ENCODE results near the gene STX7. TPM values are rescaled to one million over a fixed set of nuclear protein-coding genes. Genes with fewer than 3 reads are reported as not detected.

The STX7 gene
- total RNA-seq, 1 experiment from 2014 or later, result 41.0 TPM

DNA sequence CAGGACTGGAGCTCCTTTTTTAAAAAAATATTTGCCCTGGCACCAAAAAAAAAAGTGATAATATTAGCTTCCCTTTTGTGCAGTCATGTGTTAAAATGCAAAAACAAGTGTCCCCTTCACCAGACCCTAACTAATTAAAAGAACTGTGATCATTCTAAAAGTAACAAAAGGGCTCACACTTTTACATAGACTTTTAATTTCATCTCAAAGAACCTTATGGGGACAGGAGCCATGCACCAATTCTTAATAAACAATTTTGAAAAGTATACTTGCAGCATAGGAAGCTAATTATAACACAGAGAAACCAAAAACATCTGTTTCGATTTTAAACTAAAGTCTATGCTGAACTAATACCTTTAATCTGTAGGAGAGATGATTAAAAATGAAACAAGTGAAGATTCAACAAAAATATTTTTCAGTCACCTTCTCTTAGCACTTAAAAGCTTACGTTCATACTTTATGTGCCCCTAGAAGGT, 17.3 kb downstream of the STX7 start:
- Mint-ChIP-seq H3K27ac (ENCODE audit: unreplicated experiment) (no peak overlapping the region), H3K4me1 (ENCODE audit: low read depth, unreplicated experiment) (peaks cover 9% of the 10 kb centered on the region), H3K9me3 (ENCODE audit: unreplicated experiment) (no peaks in the 10 kb centered on the region), H3K36me3 (ENCODE audit: insufficient read depth, unreplicated experiment) (peaks cover 29% of the 10 kb centered on the region), H3K27me3 (ENCODE audit: insufficient read depth, unreplicated experiment) (no peaks in the 10 kb centered on the region), H3K4me3 (ENCODE audit: unreplicated experiment) (no peak overlapping the region)
- Histone ChIP-seq H3K36me3 (ENCODE audit: control insufficient read depth, insufficient read depth, low read length) (no peaks in the 10 kb centered on the region), H3K4me1 (no peaks in the 10 kb centered on the region), H3K9me3 (no peaks in the 10 kb centered on the region), H3K27me3 (replicated peaks; ENCODE audit: control insufficient read depth, insufficient read depth, low read length) (no peaks in the 10 kb centered on the region), H3K4me3 (ENCODE audit: low read depth, low read length) (no peak overlapping the region)
- ChIA-PET CTCF (no interaction called here), POLR2A (no interaction called here)
- DNase-seq, result no peak
- BruUV-seq (replicated peaks), result no TSS peak
- intact Hi-C loops (cut with micrococcal nuclease; ENCODE audit: unreplicated experiment), result no loop called here
- TF ChIP-seq, protein P1, sequence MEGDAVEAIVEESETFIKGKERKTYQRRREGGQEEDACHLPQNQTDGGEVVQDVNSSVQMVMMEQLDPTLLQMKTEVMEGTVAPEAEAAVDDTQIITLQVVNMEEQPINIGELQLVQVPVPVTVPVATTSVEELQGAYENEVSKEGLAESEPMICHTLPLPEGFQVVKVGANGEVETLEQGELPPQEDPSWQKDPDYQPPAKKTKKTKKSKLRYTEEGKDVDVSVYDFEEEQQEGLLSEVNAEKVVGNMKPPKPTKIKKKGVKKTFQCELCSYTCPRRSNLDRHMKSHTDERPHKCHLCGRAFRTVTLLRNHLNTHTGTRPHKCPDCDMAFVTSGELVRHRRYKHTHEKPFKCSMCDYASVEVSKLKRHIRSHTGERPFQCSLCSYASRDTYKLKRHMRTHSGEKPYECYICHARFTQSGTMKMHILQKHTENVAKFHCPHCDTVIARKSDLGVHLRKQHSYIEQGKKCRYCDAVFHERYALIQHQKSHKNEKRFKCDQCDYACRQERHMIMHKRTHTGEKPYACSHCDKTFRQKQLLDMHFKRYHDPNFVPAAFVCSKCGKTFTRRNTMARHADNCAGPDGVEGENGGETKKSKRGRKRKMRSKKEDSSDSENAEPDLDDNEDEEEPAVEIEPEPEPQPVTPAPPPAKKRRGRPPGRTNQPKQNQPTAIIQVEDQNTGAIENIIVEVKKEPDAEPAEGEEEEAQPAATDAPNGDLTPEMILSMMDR (IDR thresholded peaks at IDR 0.05; ENCODE audit: insufficient read depth in 1 of 2, low read depth in 1 of 2, low read length in 1 of 2, severe bottlenecking in 1 of 2, unreplicated experiment in 1 of 2), result no peak

DNA sequence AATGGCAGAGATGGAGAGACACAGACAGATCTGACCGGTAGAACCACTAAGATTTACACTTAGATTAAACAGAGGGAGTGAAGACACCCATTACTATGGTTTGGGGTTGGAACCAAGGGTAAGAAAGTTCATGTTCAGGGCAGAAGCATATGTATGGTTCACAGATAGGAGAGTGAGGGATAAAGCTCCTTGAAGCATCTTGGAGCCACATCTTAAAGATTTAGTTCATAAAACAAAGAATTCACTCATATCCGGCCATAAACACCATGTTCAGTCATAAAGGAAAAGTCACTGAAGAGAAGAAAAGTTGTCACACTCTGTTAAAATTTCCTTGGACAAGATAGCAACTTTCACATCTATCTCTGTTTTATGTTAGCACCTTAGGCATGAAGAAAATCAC, 18.0 kb downstream of the STX7 start:
- BruUV-seq (replicated peaks), result no TSS peak
- H3K9me3 ChIP-seq, result no peaks in the 10 kb centered on the region
- peaks cover 6% of the 10 kb centered on the region for H3K4me1 Mint-ChIP-seq (ENCODE audit: low read depth, unreplicated experiment)
- intact Hi-C loops (cut with micrococcal nuclease; ENCODE audit: unreplicated experiment), result no loop called here
- H3K27me3 Mint-ChIP-seq (ENCODE audit: insufficient read depth, unreplicated experiment), result no peaks in the 10 kb centered on the region
- TF ChIP-seq, protein P1 (IDR thresholded peaks at IDR 0.05; ENCODE audit: insufficient read depth in 1 of 2, low read depth in 1 of 2, low read length in 1 of 2, severe bottlenecking in 1 of 2, unreplicated experiment in 1 of 2), result no peak
- DNase-seq, result no peak
- no peak overlapping the region for H3K27ac Mint-ChIP-seq (ENCODE audit: unreplicated experiment)
- no peak overlapping the region for H3K4me3 ChIP-seq (ENCODE audit: low read depth, low read length)
- H3K4me3 Mint-ChIP-seq (ENCODE audit: unreplicated experiment), result no peak overlapping the region
- H3K36me3 ChIP-seq (ENCODE audit: control insufficient read depth, insufficient read depth, low read length), result no peaks in the 10 kb centered on the region
- ChIA-PET CTCF (no interaction called here), POLR2A (no interaction called here)
- no peaks in the 10 kb centered on the region for H3K27me3 ChIP-seq (replicated peaks; ENCODE audit: control insufficient read depth, insufficient read depth, low read length)
- H3K36me3 Mint-ChIP-seq (ENCODE audit: insufficient read depth, unreplicated experiment), result peaks cover 23% of the 10 kb centered on the region
- H3K9me3 Mint-ChIP-seq (ENCODE audit: unreplicated experiment), result no peaks in the 10 kb centered on the region
- H3K4me1 ChIP-seq, result no peaks in the 10 kb centered on the region

DNA sequence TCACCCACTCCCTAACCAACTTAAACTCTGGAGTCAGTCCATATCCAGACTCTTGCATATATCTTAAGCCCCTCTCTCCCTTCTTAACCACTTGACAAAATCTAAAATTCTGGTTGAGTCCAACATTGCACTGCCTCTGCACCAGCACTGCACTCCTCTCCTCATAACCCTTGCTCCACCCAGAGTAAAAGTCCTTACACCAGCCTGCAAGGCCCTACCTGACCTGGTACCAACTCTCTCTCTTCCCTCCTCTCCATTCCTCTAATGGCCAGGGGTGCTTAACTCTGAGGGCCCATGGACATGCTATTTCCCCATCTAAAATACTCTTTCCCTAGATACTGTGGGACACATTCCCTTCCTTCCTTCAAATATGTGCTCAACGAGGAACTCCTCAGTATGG, 21.0 kb downstream of the STX7 start:
- POLR2A ChIA-PET, result no interaction called here
- intact Hi-C loops (cut with micrococcal nuclease; ENCODE audit: unreplicated experiment), result no loop called here
- peaks cover 13% of the 10 kb centered on the region for H3K36me3 Mint-ChIP-seq (ENCODE audit: insufficient read depth, unreplicated experiment)
- H3K27ac Mint-ChIP-seq (ENCODE audit: unreplicated experiment), result no peak overlapping the region
- Histone ChIP-seq H3K4me3 (ENCODE audit: low read depth, low read length) (no peak overlapping the region), H3K27me3 (replicated peaks; ENCODE audit: control insufficient read depth, insufficient read depth, low read length) (no peaks in the 10 kb centered on the region), H3K9me3 (no peaks in the 10 kb centered on the region), H3K4me1 (no peaks in the 10 kb centered on the region), H3K36me3 (ENCODE audit: control insufficient read depth, insufficient read depth, low read length) (no peaks in the 10 kb centered on the region)
- no peaks in the 10 kb centered on the region for H3K4me1 Mint-ChIP-seq (ENCODE audit: low read depth, unreplicated experiment)
- DNase-seq, result no peak
- H3K4me3 Mint-ChIP-seq (ENCODE audit: unreplicated experiment), result no peak overlapping the region
- CTCF ChIA-PET, result no interaction called here
- no peaks in the 10 kb centered on the region for H3K9me3 Mint-ChIP-seq (ENCODE audit: unreplicated experiment)
- TF ChIP-seq, protein P1 (IDR thresholded peaks at IDR 0.05; ENCODE audit: insufficient read depth in 1 of 2, low read depth in 1 of 2, low read length in 1 of 2, severe bottlenecking in 1 of 2, unreplicated experiment in 1 of 2), result no peak
- no peaks in the 10 kb centered on the region for H3K27me3 Mint-ChIP-seq (ENCODE audit: insufficient read depth, unreplicated experiment)
- BruUV-seq (replicated peaks), result no TSS peak
